AG10803 (cell line): ENCODE measurements around the gene NCOA4.
"Not testable (repeated sequence)": the region's sequence is repeated elsewhere in the genome, so short reads cannot be mapped to it uniquely, and the experiment has no call there.

Source experiments
- DNase-seq: peaks from one replicate; pipeline ENCODE4 v3.0.0; 2010; ENCODE audit warnings: low read depth
- H3K4me3 ChIP-seq: 2 replicates; pipeline ENCODE4 v1.5.1; 2011; ENCODE audit warnings: mild to moderate bottlenecking, low read length, control low read depth
- TF ChIP-seq, protein P1 (sequence below): conservative IDR thresholded peaks from 2 replicates; pipeline ENCODE4 v1.5.1; 2011; ENCODE audit warnings: mild to moderate bottlenecking, low read length, control low read depth, inconsistent platforms

Gene NCOA4

DNA sequence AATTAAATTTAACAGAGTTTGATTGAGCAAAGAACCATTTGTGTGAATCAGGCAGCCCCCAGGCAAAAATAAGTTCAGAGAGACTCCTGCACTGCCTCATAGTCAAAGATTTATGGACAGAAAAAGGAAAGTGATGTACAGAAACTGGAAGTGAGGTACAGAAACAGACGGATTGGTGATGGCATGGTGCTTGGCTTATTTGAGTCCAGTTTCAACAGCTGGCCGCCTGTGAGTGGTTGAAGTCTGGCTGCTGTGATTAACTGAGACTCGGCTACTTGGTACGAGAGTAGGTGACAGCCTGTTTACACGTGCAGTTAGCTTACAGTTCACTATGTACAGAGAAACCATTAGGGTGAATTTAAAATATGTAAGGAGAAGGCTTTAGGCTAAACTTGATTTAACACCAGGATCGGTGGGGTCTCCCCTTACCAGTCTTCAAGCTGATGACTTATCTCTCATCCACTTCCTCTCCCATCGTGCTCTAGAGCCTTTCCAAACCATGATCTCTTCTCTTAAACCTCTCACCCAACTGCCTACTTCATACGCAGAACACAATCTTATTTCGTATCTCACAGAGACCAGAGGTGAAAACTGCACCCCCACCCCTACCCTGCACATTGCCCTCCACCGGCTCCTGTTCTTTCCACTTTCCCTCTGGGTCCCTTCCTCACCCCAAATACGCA lies 20.7 kb upstream of the NCOA4 start:
- TF ChIP-seq, protein P1, sequence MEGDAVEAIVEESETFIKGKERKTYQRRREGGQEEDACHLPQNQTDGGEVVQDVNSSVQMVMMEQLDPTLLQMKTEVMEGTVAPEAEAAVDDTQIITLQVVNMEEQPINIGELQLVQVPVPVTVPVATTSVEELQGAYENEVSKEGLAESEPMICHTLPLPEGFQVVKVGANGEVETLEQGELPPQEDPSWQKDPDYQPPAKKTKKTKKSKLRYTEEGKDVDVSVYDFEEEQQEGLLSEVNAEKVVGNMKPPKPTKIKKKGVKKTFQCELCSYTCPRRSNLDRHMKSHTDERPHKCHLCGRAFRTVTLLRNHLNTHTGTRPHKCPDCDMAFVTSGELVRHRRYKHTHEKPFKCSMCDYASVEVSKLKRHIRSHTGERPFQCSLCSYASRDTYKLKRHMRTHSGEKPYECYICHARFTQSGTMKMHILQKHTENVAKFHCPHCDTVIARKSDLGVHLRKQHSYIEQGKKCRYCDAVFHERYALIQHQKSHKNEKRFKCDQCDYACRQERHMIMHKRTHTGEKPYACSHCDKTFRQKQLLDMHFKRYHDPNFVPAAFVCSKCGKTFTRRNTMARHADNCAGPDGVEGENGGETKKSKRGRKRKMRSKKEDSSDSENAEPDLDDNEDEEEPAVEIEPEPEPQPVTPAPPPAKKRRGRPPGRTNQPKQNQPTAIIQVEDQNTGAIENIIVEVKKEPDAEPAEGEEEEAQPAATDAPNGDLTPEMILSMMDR: no peak
- no peak overlapping the region for H3K4me3 ChIP-seq
- no peak for DNase-seq

DNA sequence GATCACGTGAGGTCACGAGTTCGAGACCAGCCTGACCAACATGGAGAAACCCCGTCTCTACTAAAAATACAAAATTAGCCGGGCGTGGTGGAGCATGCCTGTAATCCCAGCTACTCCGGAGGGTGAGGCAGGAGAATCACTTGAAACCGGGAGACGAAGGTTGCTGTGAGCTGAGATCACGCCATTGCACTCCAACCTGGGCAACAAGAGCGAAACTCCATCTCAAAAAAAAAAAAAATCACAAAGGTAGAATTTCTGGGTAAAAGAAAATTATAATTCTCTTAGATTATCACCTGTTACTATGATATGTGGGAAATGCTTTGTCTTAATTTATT lies 19.0 kb upstream of the NCOA4 start:
- not testable (repeated sequence) for DNase-seq, H3K4me3 ChIP-seq

GRCh38 chr10:46048152-46048551 lies 17.7 kb upstream of the NCOA4 start:
- TF ChIP-seq, protein P1: no peak
- DNase-seq: no peak

DNA sequence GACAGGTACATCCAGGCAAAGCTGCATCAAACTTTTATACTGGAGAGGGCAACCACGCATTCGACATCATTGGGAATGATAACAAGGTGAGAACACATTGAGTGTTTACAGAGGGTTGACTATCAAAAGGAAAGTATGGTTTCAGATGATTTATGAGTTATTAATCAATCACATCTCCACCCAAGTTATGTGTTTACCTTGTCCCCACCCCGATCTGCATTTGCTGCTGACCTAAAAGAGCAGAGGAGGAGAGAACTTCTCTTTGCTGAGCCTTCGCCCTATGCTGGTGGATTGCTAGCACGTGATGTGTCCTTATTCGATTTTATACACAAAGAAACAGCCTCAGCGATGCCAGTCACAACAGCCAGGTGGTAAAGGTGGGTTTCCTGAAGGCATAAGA lies 15.8 kb upstream of the NCOA4 start, which contains the start of gene MSMB:
Gene MSMB (minus strand): TSS at position 9 of the 400 bp plus-strand sequence. CDS start 32 bp downstream, outside the sequence.
- TF ChIP-seq, protein P1: no peak
- H3K4me3 ChIP-seq: no peak within 1 kb of the TSS
- no peak for DNase-seq

More at GRCh38 chr10:46048152-46048551, 17.7 kb upstream of the NCOA4 start:
- H3K4me3 ChIP-seq: no peak overlapping the region

GRCh38 chr10:46042527-46042926 lies 12.1 kb upstream of the NCOA4 start:
- TF ChIP-seq, protein P1: no peak
- no peak overlapping the region for H3K4me3 ChIP-seq
- DNase-seq: no peak

DNA sequence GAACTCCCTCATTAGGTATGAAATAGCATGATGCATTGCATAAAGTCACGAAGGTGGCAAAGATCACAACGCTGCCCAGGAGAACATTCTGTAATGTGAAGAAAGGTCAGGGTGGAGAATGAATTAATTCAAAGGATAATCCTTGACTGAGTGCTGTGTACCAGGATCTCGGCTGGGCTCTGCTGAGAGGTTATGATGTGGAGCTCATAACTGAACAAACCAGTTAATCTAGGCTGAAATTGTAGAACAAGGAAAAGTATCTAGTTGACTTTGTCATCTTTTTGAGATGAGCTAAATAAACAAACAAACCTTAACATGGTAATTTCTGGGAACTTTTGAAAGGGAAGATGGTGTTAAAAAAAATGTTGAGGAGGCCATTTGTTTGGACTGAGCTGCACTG lies 9.6 kb upstream of the NCOA4 start:
- TF ChIP-seq, protein P1: no peak
- H3K4me3 ChIP-seq: no peak overlapping the region
- no peak for DNase-seq

DNA sequence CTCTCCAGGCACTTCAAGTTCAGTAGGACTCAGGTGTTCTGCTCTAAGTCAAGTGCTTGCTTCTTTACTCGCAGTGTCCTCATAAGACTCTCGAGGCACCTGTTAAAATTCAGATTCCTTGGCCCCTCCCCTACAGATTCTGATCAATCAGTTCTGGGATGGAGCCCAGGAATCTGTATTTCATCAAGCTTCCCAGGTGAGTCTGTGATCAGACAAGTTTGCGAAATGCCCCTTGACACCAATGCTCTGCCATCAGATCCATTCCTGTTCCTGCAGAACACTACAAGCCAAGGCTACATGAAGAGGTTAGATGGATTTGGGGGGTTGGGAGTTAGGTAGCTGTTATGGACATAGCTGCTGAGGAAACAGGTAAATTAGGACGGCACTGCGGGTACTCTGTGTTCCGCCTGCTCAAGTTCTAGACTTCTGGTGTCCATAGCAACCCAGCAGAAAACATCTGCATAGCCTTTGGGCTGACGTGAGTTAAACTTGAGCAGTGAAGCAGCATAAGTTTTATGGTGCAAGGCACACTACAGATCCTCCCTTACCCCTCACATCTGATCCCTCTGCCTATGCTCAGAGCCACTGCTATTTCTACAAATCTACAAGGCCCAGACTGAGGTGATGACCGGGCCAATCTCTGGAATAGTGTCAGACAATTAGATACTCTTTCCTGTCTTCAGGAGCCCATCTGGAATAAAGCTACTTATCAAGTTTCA lies 6.8 kb upstream of the NCOA4 start:
- no peak for DNase-seq
- H3K4me3 ChIP-seq: no peak overlapping the region

More for the DNA sequence above, 6.8 kb upstream of the NCOA4 start:
- TF ChIP-seq, protein P1: no peak
